OCI-LY1 (cell line): Measurements from ENCODE around the gene RFC2.

Source experiments
- H2AFZ ChIP-seq: fragments of 200-600 bp; sonication (generic), shearing (Covaris generic); 2 replicates; pipeline ENCODE4 v1.6.0; 2014; ENCODE audit warnings: antibody characterized with exemption, mild to moderate bottlenecking, low read length
- H3F3A ChIP-seq: fragments of 200-600 bp; sonication (generic), shearing (Covaris generic); 2 replicates; pipeline ENCODE4 v1.6.0; 2014; ENCODE audit warnings: mild to moderate bottlenecking, antibody characterized with exemption, low read length, moderate library complexity; ENCODE audit not compliant: insufficient read depth
- H3K27ac ChIP-seq: fragments of 200-600 bp; sonication (generic); 2 replicates; pipeline ENCODE4 v1.5.1; 2014; ENCODE audit warnings: low read length, mixed run types, mild to moderate bottlenecking, low read depth; ENCODE audit not compliant: poor library complexity, severe bottlenecking
- H3K27me3 ChIP-seq: fragments of 200-600 bp; sonication (generic); 2 replicates; pipeline ENCODE4 v1.6.0; 2014; ENCODE audit warnings: antibody characterized with exemption, mild to moderate bottlenecking, low read length, moderate library complexity; ENCODE audit not compliant: insufficient read depth
- H3K36me3 ChIP-seq: fragments of 200-600 bp; sonication (generic); 2 replicates; pipeline ENCODE4 v1.6.1; 2014; ENCODE audit warnings: mild to moderate bottlenecking, antibody characterized with exemption, low read length, moderate library complexity, mixed read lengths; ENCODE audit not compliant: insufficient read depth
- H3K4me1 ChIP-seq: fragments of 200-600 bp; sonication (generic); 2 replicates; pipeline ENCODE4 v1.5.1; 2014; ENCODE audit warnings: mild to moderate bottlenecking, low read length, moderate library complexity; ENCODE audit not compliant: insufficient read depth, severe bottlenecking
- H3K4me2 ChIP-seq: fragments of 200-600 bp; sonication (generic), shearing (Covaris generic); 2 replicates; pipeline ENCODE4 v1.6.1; 2014; ENCODE audit warnings: low read length
- H3K4me3 ChIP-seq: fragments of 200-600 bp; sonication (generic); 2 replicates; pipeline ENCODE4 v1.5.1; 2014; ENCODE audit warnings: low read length, low read depth, mild to moderate bottlenecking, mixed read lengths; ENCODE audit not compliant: poor library complexity, severe bottlenecking
- H3K79me2 ChIP-seq: fragments of 200-600 bp; shearing (Covaris generic); 2 replicates; pipeline ENCODE4 v1.6.1; 2016; ENCODE audit warnings: mixed run types, low read length, mixed read lengths; ENCODE audit not compliant: insufficient read depth
- H3K9ac ChIP-seq: fragments of 200-600 bp; sonication (generic), shearing (Covaris generic); 2 replicates; pipeline ENCODE4 v1.6.1; 2014; ENCODE audit warnings: mild to moderate bottlenecking, low read length, mixed read lengths
- H3K9me2 ChIP-seq: fragments of 200-600 bp; sonication (generic), shearing (Covaris generic); 2 replicates; pipeline ENCODE4 v1.6.1; 2014; ENCODE audit warnings: low read depth, mild to moderate bottlenecking, low read length, mixed read lengths
- H3K9me3 ChIP-seq: fragments of 200-600 bp; shearing (Covaris generic); 2 replicates; pipeline ENCODE4 v1.6.1; 2014; ENCODE audit warnings: low read length, mixed read lengths
- H4K20me1 ChIP-seq: fragments of 200-600 bp; sonication (generic), shearing (Covaris generic); 2 replicates; pipeline ENCODE4 v1.6.0; 2016; ENCODE audit warnings: mild to moderate bottlenecking, low read length; ENCODE audit not compliant: insufficient read depth
- EZH2 ChIP-seq: fragments of 200-600 bp; sonication (generic), shearing (Covaris generic); IDR thresholded peaks from 2 replicates; pipeline ENCODE4 v1.8.0; 2017; ENCODE audit warnings: borderline replicate concordance, mixed run types, mild to moderate bottlenecking, antibody characterized with exemption, low read length, moderate library complexity, mixed read lengths
- TF ChIP-seq, protein P1 (sequence below): fragments of 200-600 bp; sonication (generic), shearing (Covaris generic); IDR thresholded peaks from 2 replicates; pipeline ENCODE4 v1.5.1; 2017; ENCODE audit warnings: mild to moderate bottlenecking, antibody characterized with exemption, low read length, moderate library complexity, mixed read lengths

Gene RFC2

DNA sequence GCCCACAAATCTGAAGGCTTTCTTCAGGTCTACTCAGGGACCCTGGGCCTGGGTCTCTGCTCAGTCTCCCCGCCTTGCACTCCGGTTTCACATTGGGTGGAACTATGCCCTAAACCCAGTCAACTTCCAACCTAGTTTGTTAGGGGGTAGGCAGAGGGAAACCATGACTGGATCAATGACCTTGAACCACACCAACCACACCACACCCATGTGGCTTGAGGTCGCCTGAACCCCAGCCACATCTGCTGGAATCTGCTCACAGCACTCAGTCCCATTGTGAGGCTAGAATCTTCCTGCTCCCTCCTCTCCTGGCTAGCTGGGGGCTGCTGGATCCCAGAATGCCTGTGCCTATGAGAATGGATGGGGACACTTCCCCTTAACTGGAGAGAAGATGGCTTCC, 17.9 kb downstream of the RFC2 start:
- Histone ChIP-seq H3K4me1 (peaks cover 3% of the 10 kb centered on the region), H3F3A (peaks cover 3% of the 10 kb centered on the region; the same call in 1 of the 2 replicates), H3K9me2 (no peaks in the 10 kb centered on the region), H3K27ac (no peak overlapping the region), H3K27me3 (no peaks in the 10 kb centered on the region), H3K9ac (no peak overlapping the region), H3K36me3 (peaks cover 97% of the 10 kb centered on the region), H2AFZ (no peak overlapping the region), H3K4me3 (no peak overlapping the region), H3K9me3 (no peaks in the 10 kb centered on the region), H3K79me2 (no peaks in the 10 kb centered on the region), H3K4me2 (no peak overlapping the region), H4K20me1 (no peaks in the 10 kb centered on the region)
- TF ChIP-seq, protein P1, sequence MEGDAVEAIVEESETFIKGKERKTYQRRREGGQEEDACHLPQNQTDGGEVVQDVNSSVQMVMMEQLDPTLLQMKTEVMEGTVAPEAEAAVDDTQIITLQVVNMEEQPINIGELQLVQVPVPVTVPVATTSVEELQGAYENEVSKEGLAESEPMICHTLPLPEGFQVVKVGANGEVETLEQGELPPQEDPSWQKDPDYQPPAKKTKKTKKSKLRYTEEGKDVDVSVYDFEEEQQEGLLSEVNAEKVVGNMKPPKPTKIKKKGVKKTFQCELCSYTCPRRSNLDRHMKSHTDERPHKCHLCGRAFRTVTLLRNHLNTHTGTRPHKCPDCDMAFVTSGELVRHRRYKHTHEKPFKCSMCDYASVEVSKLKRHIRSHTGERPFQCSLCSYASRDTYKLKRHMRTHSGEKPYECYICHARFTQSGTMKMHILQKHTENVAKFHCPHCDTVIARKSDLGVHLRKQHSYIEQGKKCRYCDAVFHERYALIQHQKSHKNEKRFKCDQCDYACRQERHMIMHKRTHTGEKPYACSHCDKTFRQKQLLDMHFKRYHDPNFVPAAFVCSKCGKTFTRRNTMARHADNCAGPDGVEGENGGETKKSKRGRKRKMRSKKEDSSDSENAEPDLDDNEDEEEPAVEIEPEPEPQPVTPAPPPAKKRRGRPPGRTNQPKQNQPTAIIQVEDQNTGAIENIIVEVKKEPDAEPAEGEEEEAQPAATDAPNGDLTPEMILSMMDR: no peak
- TF ChIP-seq EZH2: no peak

DNA sequence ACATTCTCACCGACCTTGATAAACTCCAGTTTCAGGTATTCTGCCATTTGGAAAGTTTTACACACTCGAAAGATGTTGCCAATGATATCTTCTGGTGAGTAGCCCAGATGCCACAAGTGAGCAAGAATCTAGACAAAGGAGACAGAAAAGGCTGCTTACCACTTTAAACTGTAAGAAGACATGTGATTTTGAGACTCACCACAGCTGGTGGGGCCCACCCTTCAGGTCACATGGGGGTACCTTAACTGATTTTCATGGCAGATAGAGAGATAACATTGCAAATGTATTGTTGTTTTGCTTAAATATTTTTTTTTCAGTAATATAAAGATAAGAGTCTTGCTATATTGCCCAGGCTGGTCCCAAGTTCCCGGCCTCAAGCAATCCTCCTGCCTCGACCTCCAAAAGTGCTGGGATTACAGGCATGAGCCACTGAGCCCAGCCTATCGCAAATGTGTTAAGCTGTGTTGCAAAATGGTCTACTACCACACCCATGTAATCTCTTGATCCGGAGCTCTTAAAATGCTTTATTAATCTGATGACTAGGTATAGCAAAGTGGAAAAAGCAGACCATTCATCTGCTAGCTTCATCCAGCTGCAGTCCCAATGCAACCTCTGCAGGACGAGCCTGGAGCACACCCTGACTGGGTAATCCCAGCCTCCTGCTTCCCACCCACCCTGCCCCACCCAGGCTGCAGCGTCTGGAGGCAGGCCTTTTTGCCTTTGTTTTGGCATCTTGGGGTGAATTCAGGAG, 18.5 kb downstream of the RFC2 start:
- Histone ChIP-seq H3K4me1 (peaks cover 8% of the 10 kb centered on the region), H3K9me3 (no peaks in the 10 kb centered on the region)

DNA sequence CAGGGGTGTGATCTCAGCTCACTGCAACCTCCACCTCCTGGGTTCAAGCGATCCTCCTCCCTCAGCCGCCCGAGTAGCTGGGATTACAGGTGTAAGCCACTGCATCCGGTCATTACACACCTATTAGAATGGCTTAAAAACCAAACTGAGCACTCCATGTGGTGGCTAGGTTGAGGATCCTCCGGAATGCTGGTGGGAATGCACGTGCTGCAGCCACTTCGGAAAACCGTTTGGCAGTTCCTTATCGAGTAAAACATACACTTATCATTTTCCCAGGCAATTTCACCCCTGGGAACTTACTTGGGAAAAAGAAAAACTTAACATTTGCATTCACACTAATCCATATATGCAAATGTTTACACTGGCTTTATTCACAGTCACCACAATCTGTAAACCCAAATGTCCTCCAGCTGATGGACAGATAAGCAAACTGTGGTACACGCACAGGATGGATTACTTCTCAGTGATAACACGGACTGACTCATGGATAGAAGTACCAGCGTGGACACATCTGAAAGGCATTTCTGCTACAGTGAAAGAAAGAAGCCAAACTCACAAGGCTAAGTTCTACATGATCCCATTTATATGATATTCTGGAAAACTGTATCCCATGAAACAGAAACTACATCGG, 20.4 kb downstream of the RFC2 start:
- Histone ChIP-seq H3K79me2 (no peaks in the 10 kb centered on the region), H3K4me1 (peaks cover 14% of the 10 kb centered on the region), H3K27ac (no peak overlapping the region), H3K36me3 (peaks cover 97% of the 10 kb centered on the region), H3K27me3 (no peaks in the 10 kb centered on the region), H3K9me2 (no peaks in the 10 kb centered on the region), H3K4me3 (no peak overlapping the region), H3K9me3 (no peaks in the 10 kb centered on the region), H3K4me2 (no peak overlapping the region), H3K9ac (no peak overlapping the region), H2AFZ (no peak overlapping the region), H3F3A (peaks cover 3% of the 10 kb centered on the region; the same call in 1 of the 2 replicates), H4K20me1 (no peaks in the 10 kb centered on the region)
- TF ChIP-seq, protein P1: no peak
- no peak for TF ChIP-seq EZH2

More for the DNA sequence above, 18.5 kb downstream of the RFC2 start:
- TF ChIP-seq, protein P1: no peak
- TF ChIP-seq EZH2: no peak
- H3F3A ChIP-seq: peaks cover 3% of the 10 kb centered on the region; the same call in 1 of the 2 replicates
- H3K4me2 ChIP-seq: no peak overlapping the region
- H3K4me3 ChIP-seq: no peak overlapping the region
- no peaks in the 10 kb centered on the region for H3K79me2 ChIP-seq
- no peaks in the 10 kb centered on the region for H3K9me2 ChIP-seq
- H4K20me1 ChIP-seq: no peaks in the 10 kb centered on the region
- no peak overlapping the region for H3K27ac ChIP-seq
- H3K27me3 ChIP-seq: no peaks in the 10 kb centered on the region
- H3K36me3 ChIP-seq: peaks cover 97% of the 10 kb centered on the region
- H2AFZ ChIP-seq: no peak overlapping the region
- no peak overlapping the region for H3K9ac ChIP-seq
